ENCODE measurements around the gene MICU2.

- TF ChIP-seq CTCF (IDR thresholded peaks at IDR 0.05) (no peak), POLR2A (IDR thresholded peaks at IDR 0.05) (no peak)
Measured at GRCh38 chr13:21445759-21446158, 158.2 kb downstream of the MICU2 start.
